Measurements from ENCODE around the gene CHCHD6.

The CHCHD6 gene

DNA sequence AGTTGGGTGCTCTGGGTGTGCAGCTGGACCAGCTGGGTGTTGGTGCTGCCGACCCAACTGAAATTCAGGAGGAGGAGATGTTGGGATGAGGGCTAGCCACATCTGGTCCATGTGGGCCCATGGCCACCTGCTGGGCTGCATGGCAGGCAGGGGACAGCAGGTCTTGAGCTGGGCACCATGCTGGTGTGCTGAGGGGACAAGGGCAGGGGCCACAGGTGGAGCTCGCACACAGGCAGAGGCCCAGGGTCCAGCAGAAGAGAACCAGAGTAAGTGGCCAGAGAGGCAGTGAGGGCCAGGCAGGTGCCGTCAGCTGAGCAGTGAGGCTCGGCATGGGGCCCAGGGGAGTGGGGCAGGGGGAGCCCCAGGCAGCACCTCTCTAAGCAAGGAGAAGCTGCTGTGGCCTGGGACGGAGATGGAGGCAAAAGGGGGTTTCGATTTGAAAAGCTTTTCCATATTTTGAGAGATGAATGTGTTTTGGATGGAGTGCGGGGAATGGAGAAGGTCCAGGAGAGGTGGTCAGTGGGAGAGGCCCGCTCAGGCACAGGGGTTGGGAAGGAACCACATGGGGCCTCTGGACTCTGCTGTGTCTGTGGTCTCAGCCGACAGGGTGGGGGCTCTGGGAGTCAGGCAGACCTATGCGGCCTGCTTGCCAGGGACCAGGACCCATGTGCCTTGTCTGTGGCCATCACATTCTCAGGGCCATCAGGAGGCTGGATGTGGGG, 248.4 kb downstream of the CHCHD6 start:
- DNase-seq = no peak

DNA sequence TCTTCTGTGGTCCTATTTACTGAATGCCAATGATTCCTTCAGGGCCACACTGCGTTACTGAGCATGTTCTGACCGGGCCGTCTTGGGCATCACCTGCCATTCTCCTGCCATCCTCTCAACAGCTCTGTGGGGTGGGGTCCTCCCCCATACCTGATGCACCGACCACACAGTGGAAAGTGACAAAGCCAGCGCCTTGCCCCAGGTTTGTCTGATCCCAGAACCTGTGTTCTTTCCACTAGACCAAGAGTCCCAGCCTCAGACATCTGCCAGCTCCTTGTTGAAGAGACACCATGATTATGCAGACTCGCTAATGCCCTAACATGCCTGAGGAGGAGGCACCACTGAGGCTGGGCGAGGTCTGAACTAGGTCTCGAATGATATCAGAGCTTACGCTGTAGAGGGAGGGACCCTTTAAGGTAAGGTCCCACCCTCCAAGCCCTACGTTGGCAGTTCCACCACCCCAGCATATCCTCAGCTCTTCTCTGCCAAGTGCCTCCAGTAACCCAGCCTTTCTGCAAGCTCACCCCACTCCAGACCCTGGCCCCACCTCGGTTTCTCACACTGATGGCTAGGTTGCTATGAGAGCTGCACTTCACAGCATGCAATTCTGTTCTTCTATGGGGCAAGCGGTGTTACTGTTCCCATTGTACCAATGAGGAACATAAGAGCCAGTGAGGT, 249.1 kb downstream of the CHCHD6 start:
- DNase-seq = no peak

DNA sequence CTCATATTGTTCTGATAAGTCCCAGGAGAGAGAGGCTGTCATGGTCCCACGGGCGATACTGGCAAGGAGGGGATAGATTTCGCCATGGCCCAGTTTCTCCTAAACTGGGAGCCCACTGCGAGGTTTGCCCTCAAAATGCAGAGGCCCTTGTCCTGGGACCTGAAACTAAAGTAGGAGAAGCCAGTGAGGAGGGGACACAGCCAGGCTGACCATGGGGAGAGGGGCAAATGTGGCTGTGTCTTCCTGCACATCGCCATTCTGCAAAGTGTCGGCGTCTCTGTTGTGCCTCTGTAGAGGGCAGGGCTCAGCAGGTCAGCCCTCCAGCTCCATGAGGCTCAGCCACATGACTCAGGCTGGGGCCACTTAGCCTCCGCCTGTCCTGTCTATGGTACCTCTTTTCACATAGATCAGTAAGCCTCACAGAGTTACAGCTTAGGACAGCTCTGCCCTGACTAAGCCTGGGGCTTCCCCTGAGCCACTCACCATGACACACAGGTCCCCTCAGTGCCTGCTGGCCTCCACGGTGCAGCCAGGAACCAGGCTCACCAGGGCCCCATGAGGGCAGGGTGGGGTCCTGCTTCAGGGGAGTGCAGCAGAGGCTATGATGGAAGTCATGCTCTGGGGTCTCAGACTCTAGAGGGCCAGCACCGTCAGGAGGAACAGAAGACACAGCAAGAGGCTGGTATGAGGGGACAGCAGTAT, 250.3 kb downstream of the CHCHD6 start:
- no peak for DNase-seq

DNA sequence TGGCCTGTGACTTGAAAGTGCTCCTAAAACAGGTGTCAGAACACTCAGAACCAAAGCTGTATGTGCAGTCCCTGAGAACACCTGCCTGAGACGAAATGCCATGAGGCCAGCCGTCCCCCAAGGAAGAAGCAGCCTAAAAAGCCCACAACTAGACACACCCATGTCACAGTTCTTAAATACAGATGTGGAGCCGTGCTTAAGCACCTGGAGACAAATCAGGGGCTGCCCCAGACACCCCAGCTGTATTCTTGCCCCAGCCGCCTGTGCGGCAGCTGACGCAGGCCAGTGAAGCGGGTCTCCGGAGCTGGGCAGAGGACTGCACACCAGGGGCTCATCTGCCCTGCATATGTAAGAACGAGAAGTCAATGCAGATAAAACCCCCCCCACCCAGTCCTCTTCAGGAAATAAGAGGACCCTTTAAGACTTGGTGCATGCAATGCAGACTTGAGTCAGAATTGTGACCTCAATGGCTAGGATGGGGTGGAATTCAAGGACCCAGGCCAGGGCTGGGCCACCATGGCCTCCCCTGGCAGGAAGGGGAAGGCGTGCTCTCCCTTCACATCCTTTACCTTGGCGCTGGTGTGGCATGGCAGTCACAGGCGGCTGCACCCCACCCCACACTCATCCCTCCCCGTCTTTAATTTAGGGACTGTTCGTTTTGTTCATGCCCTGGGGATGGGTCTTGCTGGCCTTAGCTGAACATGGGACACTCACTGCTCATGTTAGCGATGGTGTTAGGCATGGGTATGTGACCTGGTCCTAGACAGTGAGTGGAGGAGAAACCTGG, 251.2 kb downstream of the CHCHD6 start:
- no peak for DNase-seq

DNA sequence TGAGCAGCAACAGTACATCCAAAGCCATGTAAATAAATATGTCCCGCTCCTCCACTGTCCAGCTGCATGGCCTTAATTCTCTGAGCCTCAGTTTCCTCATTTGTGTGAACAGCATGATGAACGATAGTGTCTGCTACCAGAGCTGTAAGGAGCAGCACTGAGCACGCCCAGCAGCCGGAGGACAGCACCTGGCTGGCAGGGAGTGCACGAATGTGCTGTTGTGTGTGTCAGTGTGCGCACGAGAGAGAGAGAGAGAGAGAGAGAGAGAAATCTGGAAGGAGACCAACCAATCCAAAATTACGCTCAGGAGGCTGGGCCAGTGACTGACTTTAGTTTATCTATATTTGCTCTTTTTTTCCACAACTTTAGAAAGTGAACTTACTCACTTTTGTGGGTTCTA, 252.3 kb downstream of the CHCHD6 start:
- DNase-seq = no peak

DNA sequence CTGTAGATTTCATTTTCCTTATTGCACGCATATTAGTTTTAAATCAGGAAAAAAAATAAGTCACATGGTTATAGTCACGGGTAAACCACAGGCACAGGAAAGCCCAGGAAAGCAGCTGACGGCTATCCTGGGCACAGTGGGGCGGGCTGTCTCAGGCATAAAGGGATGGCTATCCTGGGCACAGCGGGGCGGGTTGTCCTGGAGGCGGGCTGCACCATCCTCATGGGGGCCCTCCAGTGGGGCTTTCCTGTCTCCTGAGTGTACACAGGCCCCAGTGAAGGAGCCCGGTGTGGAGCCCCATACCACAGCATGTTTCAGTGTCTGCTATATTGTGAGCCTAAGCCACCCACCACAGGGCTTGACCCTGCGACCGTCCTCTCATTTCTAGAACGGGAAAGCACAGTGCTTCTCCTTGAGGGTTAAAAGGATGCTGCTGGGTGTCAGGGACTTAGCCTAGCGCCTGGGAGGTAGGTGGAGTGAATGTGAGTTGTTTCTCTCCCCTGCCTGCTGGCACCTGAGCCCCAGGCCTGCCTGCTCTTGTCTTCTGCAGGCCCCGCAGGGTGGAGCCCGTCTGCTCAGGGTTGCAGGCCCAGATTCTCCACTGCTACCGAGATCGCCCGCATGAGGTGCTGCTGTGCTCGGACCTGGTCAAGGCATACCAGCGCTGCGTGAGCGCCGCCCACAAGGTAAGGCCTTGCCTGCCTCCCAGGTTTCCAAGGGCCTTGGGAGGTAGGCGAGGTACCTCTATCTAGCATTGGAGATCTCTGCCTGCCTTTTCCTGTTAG, 253.0 kb downstream of the CHCHD6 start:
- DNase-seq = no peak

DNA sequence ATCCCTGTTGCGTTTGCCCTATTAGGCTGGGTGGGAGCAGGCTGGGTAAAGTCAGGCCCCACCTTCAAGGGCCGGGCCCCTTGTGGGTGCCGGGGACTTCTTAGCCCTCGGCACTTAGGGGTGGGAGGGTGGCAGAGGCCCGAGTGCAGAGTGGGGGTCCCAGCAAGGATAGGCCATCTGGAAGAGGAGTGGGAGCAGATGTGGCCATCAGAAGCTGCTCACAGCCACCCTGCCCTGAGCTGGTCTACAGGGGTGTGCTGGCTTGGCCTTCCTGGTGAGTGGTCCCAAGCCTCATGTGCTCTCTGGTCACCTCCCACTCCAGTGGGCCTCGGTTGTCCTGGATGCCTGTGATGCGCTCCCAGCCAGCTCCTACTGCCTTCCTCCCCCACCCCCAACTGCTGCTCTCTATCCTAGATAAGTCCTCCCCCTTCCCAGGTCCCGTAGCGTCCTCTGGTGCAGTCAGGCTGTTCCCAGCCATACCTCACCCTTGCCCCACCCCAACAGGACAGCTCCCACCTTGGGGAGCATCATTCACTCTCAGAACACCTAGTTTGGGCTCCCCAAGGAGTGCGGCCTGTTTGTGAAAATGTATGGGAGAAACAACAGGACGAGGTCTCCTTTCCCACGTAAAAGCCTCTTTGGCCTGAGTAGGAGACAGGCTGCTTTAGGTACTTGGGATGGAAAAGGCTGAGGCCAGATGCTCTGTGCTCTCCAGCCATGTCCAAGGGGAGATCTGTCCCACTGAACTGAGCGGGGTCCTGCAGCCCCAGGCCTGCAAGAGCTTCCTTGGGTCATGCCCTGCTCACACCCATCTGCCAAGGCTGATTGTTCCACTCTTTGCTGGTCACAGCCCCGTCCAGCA, 254.0 kb downstream of the CHCHD6 start:
- DNase-seq = no peak

DNA sequence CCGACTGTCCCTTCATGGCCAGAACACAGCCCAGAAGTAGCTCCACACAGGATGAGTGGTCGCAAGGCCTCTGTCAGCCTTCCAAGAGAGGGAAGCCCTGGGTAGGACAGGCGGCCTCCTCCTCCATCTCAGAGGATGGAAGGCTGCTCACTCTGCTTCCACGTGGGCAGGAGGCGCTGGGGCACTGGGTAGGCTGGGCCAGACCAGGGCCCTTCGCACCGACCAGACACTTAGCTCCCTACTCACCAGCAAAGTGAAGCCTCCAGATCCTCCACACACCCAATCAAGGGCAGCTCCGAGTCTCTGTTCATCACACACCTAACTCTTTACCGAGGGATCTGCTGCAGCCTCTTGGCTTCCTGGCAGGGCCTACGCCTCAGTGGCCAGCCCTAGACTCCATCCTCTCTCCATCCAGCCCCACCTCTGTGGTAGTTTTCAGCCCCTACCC, 254.6 kb downstream of the CHCHD6 start:
- no peak for DNase-seq

DNA sequence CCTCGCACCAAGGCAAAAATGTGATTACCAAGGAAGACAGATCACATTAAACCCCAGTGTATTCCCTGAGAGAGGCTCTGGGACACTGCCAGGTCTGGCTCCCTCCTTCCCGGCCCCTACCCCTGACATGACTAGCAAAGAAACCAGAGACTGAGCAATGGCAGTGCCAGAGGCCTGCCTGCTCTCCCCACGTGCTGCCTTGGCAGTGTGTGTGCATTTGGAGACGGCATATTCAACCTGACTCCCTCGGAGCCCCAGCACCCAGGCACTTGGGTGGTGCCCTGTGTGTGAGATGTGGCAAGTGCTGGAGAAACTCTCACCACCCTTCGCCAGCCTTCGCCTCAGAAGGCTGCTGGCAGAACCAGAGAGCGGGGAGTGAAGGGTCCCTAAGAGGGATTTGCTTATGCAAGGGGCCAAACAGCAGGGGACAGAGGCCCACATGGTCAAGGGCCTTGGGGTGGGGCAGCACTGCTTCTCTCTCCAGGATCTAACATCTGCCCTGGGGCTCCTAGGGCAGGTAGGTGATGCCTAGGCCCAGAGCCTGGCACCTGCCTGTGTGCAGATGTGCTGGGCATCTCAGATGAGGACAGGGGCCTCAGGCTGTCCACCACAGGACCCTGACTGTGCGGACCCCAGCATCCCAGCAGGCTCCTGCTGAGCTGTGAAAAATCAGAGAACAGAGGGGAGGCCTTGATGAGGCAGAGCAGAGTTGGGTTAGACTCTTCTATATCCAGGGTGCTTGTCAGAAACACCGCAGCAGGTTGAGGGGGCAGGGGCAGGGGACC, 255.3 kb downstream of the CHCHD6 start:
- no peak for DNase-seq

DNA sequence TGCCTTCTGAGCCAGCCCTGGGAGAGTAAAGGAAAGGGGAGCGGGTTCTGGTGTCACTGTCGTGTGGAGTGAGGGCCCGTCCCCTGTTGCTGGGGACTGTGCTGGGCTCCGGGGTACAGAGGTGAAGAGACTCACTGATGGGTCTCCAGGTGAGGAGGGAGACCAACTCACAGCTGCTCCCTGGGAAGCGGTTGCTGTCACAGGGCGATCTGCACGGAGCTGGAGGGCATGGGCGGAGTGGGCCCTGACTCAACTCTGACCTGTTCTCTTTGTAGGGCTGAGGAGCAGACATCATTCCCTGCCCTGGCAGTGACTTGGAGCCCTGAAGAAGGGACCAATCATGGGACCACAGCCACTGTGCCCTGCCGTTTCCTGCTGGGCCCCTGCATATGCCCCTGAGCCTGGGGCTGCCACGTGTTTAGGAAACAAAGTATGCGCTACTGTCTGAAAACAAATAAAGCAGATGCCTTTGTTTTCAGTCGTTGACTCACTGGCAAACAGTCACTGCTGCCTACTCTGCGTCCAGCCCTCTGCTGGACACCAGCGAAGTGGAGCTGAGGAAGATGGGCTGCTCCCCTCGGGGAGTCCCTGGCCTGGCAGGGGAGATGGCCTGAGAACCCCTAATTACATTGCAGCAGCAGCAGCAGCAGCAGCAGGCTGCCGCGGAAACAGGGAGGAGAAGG, 256.0 kb downstream of the CHCHD6 start:
- DNase-seq = no peak

DNA sequence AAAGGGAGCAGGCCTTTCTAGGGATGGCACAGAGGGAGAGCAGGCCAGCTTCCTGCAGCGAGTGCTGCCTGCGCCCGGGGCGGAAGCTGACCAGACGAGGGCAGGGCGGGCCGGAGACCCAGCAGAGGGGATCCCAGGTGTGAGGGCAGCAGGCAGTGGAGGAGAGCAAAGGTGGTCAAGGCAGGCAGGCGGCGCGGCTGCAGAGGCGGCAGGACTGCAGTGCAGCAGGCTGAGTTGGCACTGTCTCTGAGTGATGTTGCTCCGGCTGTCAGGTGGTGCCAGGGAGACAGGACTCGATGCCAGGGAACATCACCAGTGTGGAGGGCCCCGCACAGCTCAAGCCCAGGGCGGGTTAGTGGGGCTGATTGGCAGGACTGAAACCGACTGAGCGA, 256.6 kb downstream of the CHCHD6 start:
- DNase-seq = no peak

DNA sequence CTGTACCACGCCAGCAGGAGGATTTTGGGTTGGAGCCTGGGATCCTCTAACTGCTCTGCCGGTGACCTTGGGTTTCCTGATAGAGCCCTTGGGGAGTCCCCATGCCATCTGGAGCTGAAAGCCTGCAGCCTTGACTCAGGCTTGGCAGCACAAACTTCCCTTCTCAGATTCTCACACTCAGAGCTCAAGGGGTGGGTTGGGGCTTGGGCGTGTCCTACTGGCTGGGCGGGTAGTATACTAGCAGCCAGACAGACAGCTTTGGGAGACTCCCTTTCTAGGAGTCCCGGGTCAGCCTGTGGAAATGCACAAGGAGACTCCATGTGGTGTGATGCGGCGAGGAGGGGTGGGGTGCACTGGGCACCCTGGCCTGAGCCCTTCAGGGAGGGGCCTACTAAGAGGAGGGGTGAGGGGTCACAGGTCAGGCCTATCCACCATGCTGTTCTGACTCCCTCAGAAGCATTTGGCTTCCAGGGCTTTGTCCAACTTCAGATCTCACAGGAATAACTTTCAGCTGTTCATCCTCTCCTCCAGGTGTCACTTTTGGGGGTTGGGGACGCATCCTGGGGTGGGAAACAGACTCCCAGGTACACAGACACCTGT, 257.3 kb downstream of the CHCHD6 start:
- no peak for DNase-seq

DNA sequence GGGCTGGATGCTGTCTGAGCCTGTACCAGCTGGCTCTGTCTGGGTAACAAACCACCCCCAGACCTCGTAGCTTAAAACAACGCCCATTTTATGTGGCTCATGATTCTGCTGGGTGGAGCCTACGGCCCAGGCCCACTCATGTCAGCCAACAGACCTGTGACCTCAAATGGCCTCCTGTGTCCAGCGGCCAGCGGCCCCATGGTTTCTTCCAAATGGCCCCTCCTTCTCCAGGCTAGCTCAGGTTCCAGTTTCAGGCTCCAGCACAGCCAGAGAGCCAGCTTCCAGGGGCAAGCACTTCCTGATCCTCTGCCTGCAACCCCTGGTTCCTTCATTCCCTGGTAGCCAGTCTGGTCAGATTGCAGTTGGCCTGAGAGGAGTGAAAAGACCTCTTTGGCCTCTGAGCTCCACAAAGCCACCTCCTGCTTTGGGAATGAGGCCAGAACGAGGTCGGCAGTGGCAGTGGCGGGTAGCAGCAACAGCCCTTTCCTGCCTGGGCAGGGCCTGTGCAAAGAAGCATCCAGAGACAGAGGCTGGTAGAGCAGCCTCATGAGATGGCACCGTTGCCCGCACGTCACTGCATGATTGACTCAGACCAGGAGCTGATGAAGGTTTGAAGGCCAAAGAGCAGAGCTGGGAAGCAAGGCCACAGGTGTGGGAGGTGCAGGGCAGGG, 257.9 kb downstream of the CHCHD6 start:
- no peak for DNase-seq

DNA sequence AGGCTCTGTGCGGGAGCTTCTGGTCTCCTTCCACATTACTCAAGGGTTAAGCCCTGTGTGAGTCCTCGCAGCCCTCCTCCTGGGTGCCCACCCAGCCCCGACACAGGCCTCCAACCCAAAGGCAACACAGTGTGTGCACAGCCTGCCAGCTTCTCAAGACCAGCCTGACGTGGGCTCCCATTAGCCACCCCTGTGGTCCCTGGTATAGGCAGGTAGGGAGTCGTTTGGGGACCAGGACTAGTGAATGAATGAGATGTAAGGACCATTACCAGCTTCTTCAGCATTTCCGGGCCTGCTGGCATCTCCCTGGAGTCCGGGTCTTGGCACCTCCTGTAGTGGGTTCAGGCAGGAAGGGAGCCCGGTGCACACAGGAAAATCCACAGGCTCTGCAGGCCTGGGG, 258.7 kb downstream of the CHCHD6 start:
- DNase-seq = no peak

DNA sequence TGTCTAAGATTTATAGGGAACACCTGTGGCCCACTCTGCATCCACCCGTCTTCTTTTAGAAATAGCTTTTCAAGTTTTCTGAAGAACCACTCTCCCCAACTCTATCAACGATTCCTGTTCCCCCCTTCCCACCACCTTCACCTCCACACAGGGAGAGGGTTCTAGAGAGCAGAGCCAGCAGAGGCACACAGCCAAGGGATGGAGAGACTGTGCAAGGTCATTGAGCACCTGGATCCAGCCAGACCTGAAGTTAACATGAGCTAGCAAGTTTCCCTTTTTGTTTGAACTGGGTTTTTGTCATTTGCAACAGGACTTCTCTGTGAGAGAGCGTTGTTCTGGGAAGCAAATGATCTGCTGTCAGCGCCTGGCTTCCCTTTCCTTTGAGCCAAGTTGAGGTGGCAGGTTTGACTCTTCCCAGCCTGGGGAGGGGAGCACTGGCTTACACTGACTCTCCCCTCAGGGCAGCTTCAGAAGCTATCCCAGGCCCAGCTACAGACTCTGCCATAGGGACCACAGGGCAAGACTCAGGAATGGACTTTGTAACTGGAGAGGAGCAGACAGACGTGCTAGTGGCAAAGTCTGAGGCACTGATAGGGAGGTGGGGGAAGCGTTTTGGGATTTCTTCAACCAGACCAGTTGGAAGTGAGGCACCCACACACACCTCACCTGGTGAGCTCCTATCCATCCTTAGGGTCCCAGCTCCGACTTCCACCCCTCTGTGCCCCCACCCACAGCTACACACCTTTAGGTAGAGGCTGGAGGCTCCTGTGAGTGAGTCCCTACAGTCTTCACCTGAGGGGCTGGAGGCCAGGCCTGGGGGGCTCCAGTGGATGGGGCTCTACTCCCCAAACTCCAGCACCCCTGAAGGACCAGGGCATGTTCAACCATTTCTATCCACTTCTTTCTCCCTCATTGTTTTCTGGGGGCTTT, 259.5 kb downstream of the CHCHD6 start:
- no peak for DNase-seq

DNA sequence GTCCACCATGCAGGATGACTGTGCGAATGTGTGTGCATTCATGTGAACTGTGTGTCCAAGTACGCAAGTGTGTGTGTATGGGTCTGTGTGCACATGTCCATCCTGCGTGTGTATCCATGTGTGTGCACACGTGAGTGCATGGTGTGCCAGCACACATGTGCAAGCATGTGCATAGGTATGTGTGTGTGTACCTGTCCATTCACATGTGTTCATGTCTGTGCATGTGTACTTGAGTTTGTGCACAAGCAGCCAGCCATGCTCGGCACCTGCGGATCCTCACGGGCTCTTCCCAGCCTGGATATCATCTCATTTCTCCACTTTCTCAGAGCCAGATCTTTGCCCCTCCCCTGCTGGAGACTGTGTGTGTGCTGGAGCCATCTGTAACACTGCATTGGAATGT, 260.2 kb downstream of the CHCHD6 start:
- DNase-seq = no peak

DNA sequence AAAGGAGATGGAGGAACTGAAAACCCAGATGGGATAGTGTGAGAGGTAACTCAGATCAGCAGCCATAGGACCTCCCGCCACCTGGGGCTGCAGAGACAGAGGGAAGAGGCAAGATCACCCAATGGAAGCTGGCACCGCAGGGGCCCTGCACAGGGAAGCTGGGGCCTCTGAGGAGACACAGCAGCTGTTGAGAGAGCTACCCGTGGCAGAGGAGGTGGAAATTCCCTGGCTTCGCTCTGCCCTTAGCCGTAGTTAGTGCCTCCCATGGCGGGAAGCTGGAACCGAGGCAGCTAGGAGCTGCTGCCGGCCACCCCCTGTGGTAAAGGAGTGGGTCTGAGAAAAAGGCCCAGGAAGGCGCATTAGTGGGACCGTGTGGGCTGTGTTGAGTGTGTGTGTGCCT, 260.9 kb downstream of the CHCHD6 start:
- no peak for DNase-seq

Measured in activated CD4-positive, alpha-beta T cell treated with anti-CD3 and anti-CD28 coated beads, Interleukin-2, amount 50 U/mL, for 4 hours (primary cell).